Activated effector memory CD4-positive, alpha-beta T cell treated with anti-CD3 and anti-CD28 coated beads, Interleukin-2, amount 50 U/mL, for 16 hours (primary cell): ENCODE measurements around the gene FRS3.
"Not testable (repeated sequence)": the region's sequence is repeated elsewhere in the genome, so short reads cannot be mapped to it uniquely, and the experiment has no call there.

ENCODE experiments used
- DNase-seq: peaks from one replicate; pipeline ENCODE4 v3.0.0-alpha.2; 2020

FRS3 gene

DNA sequence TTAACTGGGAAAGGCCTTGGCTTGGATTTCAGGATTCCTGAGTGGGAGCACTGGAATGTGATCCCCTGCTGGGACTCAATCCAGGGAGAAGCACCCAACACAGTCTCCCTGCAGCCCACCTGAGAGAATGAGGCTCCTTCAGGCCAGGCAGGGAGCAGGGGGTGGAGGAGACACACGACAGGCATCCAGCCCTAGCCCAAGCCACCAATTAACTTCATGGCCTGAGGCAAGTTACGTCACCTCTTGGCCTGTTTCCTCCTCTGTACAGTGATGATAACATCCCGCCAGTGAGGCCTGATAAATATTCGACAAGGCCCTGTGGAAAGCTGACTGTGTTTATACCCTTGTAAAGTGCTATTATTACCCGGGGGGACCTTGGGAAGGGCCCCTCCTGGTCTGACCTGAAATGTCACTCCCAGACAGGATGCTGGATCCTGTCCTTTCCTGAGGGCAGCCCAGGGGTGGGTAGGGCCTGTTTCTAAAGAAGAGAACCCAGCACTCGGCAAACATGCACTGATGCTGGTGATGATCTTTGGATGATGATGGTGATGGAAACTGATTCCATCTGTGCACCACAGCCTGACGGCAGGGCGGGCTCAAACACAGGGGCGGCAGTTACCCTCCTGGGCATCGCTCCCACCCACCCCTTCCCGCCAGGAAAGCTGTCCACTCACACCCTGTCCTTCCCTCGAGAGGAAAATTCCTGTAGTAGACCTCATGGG is 12.4 kb downstream of the FRS3 start:
- DNase-seq, result no peak

DNA sequence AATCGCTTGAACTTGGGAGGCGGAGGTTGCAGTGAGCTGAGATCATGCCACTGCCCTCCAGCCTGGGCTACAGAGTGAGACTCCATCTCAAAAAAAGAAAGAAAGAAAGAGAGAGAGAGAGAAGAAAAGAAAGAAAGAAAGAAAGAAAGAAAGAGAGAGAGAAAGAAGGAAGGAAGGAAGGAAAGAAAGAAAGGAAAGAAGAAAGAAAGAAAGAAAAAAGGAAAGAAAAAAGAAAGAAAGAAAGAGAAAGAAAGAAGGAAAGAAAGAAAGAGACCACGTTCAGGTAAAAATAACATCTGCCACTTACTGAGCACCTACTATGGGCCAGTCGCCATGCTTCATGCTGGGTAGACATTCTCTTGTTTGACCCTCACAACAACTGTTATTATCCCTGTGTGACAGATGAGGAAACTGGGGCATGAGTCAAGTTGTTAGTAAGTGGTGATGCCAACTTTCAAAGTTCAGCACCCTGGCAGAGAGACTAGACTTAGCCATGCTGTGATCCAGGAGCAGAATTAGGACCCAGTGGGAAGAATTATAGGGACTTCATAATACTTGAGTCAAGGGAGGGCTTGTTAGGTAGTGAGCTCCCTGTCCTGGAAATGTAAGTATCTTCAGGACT is 13.5 kb downstream of the FRS3 start:
- DNase-seq, result not testable (repeated sequence)

DNA sequence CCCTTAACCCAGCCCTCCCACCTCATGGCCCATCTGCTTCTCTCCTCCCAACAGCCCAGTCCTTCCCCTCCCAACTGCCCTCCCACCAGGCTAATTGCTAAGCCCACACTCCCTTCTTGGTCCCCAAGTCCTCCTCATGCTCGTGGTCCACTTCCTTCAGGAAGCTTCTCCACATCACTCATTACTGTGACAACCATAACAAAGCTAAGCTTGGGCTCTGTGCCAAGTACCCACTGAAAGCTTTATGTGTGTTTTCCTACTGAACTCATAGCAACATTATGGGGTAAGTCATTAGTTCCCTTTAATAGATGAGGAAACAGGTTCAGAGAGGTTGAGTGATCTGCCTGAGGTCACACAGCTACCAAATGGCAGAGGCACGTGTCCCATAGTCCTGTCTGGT is 16.2 kb downstream of the FRS3 start:
- no peak for DNase-seq

DNA sequence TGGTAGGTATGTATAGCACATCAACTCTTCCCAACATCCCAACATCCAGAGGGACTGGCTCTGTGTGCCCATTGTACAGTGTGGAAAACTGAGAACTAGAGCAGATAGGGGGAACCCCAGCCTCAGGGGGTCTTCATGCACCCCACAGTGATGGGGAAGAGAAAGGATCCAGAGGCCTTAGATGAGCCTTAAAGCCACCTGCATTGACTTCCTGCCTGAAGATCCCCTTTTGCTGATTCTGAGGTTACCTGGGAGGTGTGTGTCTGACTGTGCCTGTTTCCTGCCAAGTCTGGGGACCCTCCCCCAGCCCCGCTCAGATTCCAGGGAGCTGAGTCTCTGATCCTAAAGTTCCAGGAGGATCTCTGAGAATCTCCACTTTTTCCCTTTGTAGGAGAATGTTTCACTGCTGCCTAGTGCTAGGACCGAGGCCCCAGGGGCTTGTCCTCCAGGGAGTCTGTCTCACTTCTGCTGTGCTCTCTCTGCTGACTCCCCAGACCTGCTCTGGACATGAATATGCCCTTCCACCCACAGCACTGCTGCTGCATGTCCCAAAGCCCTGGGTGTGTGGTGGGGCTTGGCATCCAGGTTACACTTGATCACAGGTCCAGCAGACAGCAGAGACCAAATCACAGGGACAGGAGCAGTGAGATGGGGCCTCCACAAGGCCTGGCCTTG is 19.7 kb downstream of the FRS3 start:
- DNase-seq, result no peak

DNA sequence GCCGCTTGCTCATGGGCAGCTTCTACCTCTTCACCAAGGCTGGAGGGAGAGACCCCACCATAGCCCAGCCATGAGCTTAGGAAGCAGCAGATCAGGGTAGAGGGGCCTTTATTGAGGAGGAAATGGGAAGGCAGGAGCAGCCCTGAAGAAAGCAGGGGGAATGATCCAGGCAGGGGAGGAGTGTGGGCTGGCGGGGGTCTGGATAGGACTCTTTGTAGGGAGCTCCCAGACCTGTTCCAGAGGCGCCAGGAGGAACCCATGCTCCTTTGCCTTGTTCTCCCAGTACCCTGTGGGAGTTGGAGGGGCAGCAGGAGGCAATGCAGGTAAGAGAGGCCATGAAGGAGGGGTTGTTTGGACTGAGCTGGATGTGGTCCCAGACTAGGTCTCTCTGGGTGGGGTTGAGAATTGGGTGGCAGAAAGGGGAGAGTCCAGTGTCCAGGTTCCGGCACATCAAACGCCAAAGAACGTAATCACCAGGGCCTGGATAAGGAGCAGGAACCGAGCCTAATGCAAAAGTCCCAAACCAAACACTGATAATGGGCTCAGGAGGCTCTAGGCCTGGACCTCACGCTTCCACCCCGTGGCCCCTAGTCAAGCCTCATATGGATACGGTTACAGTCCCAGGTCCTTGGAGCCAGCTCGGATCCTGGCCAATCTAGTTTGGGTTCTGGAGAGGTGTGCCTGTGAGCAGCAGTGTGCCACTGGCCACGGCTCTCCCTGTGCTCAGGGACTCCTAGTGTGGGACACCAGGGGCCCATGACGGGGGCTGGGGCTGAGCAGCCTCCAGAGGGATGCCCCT is 20.4 kb downstream of the FRS3 start:
- no peak for DNase-seq

DNA sequence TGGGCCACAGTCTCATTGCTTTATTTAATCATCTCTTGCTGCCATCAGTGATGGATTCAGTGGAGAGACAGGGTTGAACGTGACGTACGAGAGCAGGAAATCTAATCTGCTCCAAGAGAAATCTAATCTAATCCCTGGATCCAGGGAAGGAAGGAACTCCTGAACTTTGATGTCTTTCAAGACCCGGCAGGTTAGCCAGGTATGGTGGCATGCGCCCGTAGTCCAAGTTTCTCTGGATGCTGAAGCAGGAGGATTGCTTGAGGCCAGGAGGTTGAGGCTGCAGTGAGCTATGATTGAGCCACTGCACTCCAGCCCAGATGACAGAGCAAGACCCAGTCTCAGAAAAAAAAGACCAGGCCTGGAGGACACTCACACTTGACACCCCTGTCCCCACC is 21.1 kb downstream of the FRS3 start:
- DNase-seq, result no peak

DNA sequence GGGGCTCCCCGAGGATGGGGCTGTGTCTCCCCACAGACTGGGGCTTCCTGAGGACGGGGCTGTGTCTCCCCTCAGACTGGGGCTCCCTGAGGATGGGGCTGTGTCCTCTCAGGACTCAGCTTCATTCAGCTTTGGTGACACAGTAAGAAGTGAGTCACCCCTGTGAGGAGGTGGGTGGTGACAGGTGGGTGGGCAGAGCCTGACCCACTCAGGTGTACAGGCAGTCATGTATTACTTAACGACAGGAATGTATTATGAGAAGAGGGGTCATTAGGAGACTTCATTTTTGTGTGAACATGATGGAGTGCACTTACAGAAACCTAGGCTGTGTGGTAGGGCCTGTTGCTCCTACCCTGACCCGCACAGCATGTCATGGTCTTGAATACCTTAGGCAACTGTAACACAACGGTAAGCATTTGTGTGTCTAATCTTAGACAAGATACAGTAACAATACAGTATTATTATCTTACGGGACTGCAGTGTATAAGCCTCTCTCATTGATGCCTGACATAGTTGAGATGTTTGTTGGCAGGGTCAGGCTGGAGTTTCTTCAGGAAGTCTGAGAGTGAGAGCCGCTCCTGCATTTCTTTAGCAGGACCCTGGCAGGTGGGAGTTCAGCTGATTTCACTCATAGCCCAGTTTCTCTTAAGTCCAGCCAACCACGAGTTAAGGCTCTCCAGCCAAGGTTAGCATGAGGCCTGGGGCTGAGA is 21.6 kb downstream of the FRS3 start:
- no peak for DNase-seq

DNA sequence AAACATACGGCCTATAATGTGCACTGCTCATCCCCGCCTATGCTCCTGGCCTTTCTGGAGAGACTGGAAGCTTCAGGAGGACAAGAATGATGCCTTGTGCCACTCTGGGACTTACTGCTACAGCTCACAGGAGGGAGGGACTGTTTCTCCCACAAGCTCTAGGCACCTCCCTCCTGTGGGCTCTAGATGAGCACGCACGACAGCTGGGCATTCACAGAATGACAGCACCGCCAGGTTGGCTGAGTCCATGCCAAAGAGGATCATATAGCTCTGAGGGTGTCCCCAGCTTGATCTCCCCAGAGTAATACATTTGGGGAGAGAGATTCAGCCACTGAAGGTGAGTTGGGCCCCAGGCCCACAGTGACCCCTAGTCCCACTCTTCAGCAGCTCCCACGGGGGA is 22.4 kb downstream of the FRS3 start:
- no peak for DNase-seq

DNA sequence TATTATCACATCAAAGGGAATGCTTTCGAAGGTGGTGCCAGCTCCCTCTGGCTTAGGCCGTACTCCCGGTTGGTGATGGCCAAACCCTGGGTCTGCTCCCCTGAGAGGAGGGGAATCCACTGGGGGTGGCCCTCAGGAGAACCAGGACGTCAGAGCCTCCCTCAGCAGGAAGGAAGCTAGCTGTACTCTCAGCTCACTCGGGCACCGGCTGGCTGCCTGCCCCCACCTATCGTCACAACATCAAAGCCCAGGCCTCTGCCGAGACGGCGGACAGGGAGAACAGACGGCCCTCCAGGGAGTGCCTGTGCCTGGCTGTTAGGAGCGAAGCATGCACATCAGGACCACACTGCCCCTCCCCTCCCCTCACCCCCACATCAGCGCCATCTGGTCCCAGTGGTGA is 23.3 kb downstream of the FRS3 start:
- no peak for DNase-seq

DNA sequence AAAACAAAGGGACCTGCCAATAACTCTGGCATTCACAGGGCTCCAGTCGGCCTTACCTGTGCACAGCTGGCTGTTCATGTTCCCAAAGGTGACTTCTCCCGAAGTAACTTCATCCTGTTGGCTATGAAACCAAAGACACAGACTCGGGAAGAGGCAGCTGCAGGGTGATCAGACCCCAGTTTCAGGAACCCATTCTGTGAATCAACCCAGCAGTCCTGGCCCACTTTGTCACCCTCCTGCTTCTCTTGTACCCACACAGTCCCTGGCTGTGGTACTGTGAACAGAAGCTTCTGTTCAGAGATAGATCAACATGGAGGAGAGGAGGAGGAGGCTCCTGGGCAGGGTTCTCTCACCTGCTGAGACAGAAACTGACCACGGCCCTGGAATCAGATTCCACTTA is 23.8 kb downstream of the FRS3 start:
- DNase-seq, result no peak

DNA sequence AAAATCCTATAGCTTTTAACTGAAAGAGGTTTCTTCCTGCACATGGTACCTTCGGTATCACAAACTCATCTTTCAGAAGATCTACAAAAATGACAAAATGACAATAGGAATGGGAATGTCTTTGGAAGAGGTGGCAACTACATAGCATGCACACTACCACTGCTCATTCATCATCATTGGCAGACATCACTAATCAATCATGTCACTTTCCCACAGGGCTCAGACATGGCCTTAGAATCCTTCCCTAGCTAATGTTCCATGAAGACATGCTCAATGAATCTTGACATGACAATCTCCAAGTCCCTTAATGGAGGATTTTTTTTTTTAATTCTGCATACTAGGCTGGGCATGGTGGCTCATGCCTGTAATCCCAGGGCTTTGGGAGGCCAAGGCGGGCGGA is 29.3 kb downstream of the FRS3 start:
- no peak for DNase-seq

DNA sequence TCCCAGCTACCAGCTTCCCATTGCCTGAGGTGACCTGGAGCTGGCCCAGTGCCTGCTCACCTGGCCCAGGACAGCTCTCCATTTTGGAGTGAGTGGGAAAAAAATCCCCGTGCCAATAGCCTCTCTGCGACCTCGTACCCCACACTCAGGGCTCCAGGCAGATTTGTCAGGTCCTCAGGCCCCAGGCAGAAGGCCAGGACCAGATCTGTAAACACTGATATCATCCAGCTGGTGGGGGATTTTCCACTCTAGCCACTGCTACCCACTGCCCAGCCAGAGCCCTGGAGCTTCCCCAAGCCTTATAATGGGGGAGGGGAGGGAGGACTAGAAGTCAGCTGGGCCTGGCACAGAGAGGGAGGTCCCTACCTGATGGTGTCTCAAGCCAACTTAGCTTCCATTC is 31.2 kb downstream of the FRS3 start:
- DNase-seq, result no peak

DNA sequence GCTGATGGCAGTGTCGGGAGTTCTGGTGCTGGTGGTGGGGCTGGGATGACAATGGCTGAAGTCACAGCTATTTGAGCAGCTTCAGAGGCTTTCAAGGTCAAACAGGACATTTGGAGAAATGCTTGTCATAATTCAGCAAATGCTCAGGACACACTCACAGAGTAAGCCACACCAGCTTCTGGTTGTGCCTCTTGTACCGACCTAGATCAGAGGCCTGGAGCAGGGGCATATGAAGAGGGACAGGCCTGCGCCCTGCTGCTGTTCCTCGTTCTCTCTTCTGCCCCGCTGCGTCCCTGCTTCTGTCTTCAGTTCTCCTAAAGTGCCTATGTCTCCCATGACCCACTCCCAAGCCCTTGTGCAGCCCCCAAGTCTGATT is 31.6 kb downstream of the FRS3 start:
- no peak for DNase-seq

DNA sequence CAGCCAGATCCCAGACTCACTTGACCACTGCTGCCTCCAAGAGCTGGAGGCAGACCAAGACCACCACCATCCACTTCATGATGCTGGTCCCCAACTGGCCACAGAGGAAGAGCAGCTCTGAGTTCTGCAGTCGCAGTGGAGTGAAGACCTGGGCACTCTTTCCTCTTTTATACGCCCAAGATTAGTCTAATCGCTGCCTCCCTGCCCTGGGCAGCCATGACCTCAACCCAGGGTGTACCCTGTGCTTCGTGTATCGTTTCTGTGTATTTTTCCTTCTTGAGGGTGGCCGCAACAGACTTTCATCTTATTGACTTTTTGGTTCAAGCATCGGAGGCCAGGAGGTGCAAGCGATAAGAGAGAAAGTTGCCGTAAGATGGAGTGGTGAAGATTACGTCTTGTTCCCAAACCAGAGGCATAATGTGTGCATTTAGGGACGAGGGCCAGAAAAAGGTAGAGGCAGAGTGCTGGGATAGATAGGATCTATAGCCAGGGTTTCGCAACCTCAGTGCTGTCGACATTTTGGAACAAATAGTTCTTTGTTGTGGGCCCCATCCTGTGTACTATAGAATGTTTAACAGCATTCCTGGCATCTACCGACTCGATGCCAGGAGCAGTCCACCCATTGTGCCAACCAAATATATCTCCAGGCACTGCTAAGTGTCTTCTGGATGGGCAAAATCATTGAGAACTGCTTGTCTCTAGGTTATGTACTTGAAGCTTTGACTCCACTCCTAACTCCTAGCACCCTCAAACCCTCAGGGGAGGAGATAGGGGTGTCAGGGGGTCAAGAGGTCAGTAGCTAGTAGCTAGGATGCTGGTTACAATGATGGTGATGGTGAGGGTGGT is 32.2 kb downstream of the FRS3 start, which contains the start of gene PGC:
Gene PGC, minus strand, starts transcription at position 142 of the 846 bp plus-strand sequence. Its CDS starts 63 bp downstream, at position 79.
- DNase-seq, result no peak

DNA sequence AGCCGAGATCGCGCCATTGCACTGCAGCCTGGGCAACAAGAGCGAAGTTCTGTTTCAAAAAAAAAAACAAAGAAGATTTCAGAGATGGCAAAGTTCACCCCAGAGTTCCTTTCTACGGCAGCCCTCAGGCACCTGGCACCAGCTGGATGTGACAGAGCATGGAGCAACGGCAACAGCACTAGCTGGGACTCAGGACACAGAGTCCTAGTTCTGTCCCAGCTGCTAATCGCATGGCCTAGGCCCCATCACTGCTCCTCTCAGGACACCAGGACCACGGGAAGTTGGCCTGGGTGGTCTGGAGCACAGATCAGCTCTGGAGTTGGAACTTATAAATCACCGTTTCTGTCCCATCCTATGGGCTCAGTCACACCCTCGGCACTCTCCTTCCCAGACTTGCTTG is 33.6 kb downstream of the FRS3 start:
- no peak for DNase-seq

DNA sequence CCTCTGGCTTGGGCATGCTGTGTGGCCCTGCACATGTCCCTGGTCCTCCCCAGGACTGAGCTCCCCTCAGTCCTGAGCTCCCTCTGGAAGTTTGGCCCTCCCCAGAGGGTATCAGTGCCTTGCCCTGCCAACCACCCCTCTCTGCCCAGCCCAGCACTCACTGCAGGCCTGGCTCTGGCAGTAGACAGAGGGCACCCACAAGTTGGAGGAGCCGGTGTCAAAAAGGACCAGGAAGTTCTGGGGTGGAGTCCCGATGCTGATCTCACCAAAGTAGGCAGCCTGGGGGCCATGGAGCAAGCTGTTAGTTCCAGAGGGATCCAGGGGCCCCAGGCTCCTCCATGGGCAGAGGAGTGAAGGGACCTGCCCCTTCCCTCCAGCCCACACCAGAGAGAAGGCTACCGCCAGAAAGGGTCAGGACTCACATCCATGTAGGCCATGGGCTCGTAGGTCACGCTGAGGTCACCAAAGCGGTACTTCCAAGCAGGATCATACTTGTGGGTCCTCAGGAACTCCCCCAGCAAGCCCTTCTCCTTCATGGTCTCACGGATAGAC is 35.4 kb downstream of the FRS3 start:
- no peak for DNase-seq

DNA sequence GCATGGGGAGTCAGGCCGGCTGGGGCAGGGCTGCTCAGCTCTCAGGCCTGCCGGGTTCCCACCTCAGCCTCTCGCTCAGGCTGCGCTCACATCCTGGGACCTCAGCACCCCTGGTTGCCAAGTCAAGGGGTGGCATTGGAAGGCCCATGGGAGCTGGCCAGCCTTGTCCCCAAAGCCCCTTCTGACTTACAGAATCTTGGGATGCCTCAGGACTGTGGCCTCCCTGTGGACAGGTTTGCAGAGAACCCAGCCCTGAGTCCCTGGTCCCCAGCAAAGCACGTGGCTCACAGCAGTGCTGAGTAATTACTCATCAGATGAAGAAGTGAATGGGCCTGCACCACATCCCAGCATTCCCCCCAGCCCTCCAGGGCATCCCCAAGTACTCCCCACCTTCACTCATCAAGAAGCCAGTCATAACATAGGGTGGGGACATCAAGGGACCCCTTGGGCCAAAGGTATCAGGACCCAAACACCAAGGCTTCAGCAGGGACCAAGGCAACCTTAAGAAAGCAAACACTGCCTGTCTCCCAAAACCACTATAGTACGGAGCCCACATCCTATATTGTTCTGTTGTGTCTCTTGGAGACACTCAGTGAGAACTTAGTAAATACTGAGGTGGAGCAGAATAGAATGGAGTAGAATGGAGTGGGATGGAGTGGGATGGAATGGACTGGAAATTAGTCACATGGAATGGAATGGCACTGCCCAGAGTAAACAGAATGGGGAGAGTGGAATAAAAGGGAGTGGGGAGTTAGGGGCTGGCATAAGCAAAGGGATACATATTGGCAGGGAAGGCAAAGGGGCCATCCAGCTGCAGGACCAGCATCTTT is 36.1 kb downstream of the FRS3 start:
- no peak for DNase-seq

DNA sequence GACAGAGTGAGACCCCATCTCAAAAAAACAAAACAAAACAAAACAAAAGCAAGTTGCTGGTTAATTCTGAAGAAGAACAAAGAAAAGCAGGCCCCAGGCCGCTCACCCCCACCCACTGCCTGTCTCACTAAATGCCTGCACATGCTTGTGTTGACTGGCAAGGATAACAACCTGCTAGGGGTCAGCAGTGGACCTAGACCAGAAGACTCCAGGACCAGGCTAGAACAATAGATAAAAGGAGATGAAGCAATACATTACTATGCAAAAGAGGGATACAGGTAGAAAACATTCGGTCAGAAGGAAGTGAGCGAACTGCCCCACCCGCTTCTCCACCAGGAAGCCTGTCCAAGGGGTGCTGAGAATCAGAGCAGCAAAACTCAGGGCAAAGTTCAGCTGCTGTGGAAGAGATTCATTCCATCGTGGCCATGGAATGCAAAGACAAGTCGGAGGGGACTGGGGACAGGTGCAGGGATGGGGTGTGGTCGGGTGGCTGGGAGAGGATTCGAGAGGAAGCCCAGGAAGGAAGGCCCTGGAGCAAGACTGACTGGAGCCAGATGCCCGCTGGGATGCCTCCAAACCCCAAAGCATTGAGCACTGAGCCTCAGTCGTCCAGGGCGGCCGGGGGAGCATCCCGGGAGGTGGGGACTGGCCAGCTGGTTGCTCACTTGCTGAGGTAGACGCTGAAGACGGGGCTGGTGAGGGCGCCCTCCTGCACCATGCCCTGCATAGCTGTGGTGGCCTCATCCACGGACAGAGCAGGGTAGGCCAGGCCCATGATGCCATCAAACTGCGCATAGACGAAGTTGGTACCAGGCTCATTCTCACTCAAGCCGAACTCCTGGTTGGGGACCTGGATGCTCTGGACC is 37.8 kb downstream of the FRS3 start:
- no peak for DNase-seq

DNA sequence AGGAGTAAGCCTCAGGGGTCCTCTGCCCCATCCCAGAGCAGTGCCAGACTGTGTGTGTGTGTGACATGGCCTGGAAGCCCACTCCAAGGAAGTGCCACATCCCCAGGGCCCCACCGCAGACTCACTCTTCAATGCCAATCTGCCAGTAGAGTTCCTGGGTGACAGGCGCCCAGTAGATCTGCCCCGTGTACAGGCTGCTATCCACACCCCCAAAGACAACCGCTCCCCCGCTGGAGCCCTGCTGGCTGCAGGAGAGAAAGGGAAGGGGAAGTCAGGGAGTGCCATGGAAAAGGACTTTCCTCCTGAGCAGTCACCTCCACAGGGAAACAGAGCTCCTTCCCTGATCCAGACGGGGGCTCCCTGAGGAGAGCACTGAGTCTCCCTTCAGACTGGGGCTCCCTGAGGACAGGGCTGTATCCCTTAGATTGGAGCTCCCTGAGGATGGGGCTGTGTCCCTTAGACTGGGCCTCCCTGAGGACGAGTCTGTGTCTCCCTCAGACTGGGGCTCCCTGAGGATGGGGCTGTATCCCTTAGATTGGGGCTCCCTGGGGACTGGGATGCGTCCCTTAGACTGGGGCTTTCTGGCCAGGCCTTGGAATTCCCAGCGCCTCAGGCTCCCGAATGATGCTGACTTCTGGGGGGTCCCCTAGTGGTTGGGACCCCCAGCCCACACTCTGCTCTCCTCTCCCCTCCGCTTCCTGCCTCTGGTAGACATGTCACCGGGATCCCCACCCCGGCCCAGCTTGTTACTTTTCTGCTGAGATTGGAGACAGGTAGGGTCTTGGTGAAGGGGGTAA is 39.1 kb downstream of the FRS3 start:
- DNase-seq, result no peak
